Stimulated activated CD8-positive, alpha-beta memory T cell treated with anti-CD3 and anti-CD28 coated beads, Interleukin-15, amount 100 ng/mL, for 1 hour (primary cell): ENCODE measurements around the gene AP2B1.
"Not testable (repeated sequence)": the region's sequence is repeated elsewhere in the genome, so short reads cannot be mapped to it uniquely, and the experiment has no call there.

Experiments used
- DNase-seq: peaks from one replicate; pipeline ENCODE4 v3.0.0-alpha.2; 2020; ENCODE audit warnings: low read depth

The AP2B1 gene

DNA sequence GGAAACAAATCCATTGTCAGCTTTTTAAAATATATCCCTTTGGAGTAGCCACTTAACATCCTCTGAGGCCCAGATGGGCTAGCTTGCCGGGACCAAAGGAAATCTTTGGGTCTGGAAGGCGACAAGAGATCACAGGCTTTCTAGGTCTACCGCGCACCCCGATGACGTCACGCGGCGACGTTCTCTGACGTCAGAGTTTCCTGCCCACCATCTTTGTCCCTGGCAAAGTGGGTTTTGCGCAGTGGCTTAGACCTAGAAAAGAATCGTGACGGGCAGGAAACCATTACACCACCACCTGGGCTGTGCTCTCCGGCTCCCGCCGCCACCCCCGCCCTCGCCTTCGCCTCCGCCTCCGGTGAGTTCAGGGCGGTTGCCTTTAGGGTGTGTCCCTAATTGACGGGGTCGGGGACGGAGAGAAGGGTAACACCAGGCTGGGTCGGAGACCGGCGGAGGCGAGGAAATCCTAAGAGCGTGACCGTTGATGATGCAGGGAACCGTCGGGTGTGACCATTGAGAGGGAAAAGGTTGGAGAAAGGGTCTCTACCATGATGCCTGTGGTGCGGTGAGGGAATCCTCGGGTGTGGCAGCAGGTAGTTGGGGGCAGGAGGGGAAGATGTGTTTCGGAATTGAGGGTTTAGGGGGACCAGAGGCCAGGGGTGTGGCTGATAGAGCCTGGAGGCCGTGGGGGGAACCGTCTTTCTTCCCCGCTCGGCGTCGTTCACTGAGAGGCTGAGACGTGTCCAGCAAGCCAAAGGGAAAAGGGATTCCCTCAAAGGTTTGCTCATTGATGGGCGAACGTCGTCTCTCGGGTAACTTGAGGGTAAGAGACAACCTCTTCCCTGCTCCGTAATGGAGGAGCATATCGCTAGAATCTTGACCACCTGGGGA, at the start of gene AP2B1:
TSS of gene AP2B1 (plus strand) at position 249 of the 888 bp plus-strand sequence. CDS start 6,709 bp downstream, outside the sequence.
- peak; percentile 99 for DNase-seq

- no peak for DNase-seq
Observed at GRCh38 chr17:35537601-35538141, 49.5 kb upstream of the AP2B1 start, which contains the start of gene SLFN12L. Gene SLFN12L (minus strand): TSS chr17:35537678. CDS start chr17:35522364, 15,314 bp downstream.

- no peak for DNase-seq
Observed at GRCh38 chr17:35539659-35540026, 47.5 kb upstream of the AP2B1 start.

- no peak for DNase-seq
Observed at GRCh38 chr17:35540589-35541404, 46.3 kb upstream of the AP2B1 start.

- no peak for DNase-seq
Observed at GRCh38 chr17:35541434-35541833, 45.7 kb upstream of the AP2B1 start.

DNA sequence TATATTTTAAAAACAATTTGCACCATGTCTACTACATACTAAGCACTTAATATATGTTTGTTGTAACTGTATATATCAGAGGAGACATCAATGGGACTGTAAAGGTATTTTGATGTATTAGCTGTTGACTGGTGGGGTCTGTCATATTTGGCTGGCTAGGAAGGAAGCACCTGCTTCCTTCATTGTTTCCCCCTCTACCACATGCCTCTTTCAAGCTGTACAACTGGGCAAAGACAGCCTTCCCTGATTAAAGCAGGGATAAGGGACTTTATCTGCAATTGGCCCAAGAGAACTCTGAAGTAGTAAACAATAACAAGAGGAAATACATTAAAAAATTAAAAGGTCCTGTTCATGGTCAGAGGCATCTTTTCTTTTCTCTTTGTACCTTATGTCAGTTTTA, 44.1 kb upstream of the AP2B1 start:
- DNase-seq = no peak

DNA sequence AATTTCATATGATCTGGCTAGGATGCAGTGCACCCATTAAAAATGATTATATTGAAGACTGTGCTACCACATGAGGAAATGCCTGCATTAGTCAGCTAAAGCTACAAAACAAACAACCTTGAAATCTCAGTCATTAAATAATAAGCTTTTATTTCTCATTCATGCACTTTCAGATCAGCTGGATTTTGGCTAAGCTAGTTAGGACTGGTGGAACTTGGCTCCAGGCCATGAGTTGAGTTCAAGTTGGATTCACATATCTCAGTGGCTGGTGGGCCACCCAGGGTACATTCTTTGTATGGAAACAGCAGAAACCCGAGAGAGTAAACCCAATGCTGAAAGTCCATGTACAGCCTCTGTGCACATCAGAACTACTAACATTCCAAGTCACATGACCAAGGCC, 43.3 kb upstream of the AP2B1 start:
- DNase-seq = no peak

DNA sequence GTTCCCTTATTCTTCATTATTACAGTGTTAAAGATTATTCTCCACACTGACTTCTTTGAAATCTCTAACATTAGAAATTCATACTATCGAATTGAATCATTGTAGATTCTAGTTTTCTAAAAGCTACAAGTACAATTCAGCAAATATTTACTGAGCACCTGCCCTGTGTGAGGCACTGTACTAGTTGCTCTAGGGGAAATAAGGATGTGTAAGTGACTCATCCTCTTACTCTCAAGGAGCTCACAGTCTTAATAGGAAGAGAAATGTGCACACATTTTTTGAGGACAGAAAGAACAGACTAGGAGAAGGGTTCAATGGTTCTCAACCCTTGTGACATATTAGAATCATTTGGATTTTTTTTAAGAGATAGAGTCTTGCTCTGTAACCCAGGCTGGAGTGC, 42.0 kb upstream of the AP2B1 start:
- no peak for DNase-seq

- no peak for DNase-seq
Observed at GRCh38 chr17:35546487-35546886, 40.6 kb upstream of the AP2B1 start.

- no peak for DNase-seq
Observed at GRCh38 chr17:35548208-35548810, 38.8 kb upstream of the AP2B1 start.

DNA sequence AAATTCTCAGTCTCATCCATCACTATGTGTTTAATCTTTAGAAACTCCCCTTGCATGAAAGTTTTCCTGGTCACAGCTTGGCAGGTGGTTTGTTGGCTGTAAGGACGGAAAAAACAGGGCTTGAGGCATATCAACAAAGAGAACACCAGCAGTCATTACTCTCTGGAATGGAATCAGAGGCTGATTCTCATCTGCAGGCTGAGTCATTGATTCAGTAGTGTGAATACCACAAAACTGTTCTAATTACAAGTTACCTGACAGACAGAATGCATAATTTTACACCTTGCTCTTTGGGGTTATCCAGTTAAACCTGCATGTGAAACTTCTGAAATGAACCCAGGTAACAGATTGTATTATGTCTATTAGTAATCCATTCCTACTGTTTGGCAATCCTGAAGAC, 38.1 kb upstream of the AP2B1 start:
- DNase-seq = no peak

- no peak for DNase-seq
Observed at GRCh38 chr17:35553310-35553709, 33.8 kb upstream of the AP2B1 start.

DNA sequence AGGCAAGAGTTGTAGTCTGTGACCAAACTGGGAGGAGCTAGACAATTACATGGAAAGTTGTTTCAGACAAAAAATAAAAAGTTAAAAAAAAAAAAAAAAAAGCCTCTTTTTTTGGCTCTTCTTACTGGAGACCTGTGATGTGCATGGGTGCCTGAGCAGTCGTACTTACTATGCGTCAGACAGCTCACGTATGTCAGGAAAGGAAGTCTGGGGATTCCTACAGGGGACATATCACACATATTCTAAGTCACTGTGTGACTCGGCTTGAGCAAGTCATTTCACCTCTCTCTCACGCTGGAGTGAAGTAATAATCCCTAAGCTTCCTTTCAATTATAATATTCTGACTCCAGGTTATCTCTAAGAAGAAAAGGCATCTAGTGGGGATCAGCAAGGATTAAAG, 32.5 kb upstream of the AP2B1 start:
- no peak for DNase-seq

GRCh38 chr17:35555691-35556090, 31.4 kb upstream of the AP2B1 start:
- DNase-seq = no peak

DNA sequence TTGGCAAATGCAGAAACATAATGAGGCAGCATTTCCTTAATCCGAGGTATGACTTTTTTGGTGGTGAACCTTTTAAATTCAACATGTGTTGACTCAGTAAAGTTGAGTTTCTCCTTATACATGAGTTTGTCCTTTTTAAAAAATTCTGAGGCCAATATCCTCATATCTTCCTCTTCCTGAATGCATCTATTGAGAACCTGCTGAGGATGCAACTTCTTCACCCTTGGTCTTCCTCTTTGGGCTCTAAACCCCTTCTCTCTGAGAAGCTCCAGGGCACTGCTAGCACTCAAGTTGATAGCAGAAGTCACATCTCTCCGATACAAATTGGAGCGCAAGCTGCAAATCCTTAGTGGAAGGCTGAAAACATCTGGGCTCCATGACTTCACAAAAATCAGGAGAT, 29.8 kb upstream of the AP2B1 start:
- no peak for DNase-seq

DNA sequence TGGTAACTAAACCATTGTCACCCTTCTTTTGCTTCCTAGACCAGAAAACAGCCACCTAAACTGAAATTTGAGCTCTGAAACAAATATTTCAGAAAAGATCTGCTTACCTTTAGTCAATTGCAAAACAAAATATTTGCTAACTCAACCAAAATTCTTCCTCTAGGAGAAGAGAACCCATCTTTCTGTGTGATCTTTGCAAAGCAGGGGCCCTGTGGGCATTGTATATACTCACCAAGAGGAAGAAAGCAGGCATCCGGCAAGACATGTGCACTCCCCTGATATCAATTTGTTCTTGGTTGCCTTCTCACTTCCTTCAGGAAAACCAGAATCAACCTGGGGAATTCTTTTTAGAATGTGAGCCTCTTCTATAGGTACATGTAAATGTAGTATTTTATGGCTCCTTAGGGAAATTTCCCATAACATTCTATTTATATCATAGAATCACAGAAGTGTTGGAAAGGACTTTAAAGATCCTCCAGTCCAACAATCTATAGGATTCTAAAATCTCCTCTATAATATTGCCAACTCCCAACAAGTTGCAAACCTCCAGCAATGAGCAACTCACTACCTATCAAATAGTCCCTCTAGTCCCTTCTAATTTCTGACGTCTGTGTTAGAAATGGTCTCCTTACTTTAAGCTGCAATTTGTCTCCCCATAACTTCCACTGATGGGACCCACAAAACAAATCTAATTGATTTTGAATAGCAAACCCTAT, 27.5 kb upstream of the AP2B1 start:
- DNase-seq = no peak

- DNase-seq = no peak
Observed at GRCh38 chr17:35560703-35561102, 26.4 kb upstream of the AP2B1 start, which contains the start of gene SLFN14. Gene SLFN14 (minus strand): TSS chr17:35560819. CDS start chr17:35558062, 2,757 bp downstream.

GRCh38 chr17:35563181-35563580, 23.9 kb upstream of the AP2B1 start:
- DNase-seq = not testable (repeated sequence)

DNA sequence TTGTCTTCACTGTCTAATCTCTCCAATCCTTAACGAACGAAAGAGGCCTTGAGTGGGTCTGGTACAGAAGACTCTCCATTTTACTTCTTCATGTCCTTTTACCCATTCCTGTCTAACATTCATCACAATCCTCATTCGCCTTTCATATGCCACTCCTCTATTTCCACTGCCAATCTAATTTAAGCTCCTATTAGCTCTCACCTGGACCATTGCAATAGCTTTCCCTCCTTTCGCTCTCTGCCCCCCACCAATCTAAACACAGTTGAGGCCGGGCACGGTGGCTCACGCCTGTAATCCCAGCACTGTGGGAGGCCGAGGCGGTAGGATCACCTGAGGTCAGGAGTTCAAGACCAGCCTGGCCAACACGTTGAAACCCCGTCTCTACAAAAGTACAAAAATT, 20.2 kb upstream of the AP2B1 start:
- DNase-seq = no peak

- no peak for DNase-seq
Observed at GRCh38 chr17:35568561-35568960, 18.6 kb upstream of the AP2B1 start.

GRCh38 chr17:35569405-35569804, 17.7 kb upstream of the AP2B1 start:
- no peak for DNase-seq

- no peak for DNase-seq
Observed at GRCh38 chr17:35575759-35576158, 11.4 kb upstream of the AP2B1 start.
